Sigmoid colon (tissue), 7 donors: ENCODE measurements around the gene ACAA1. TPM values are rescaled to one million over a fixed set of nuclear protein-coding genes. Genes with fewer than 3 reads are reported as not detected.

ENCODE experiments used
- DNase-seq: peaks from one replicate; pipeline ENCODE4 v3.0.0-alpha.2; 2019
- H3K27ac ChIP-seq, 4 donors: fragments of 200-600 bp; sonication (generic); one replicate each; pipeline ENCODE4 v1.5.1; 2016 to 2019; ENCODE audit warnings: mild to moderate bottlenecking in 1 of 4
- H3K27me3 ChIP-seq, 3 donors: fragments of 200-600 bp; sonication (generic); one replicate each; pipeline ENCODE4 v1.5.1; 2019; ENCODE audit warnings: mild to moderate bottlenecking in 1 of 3
- H3K36me3 ChIP-seq, 4 donors: fragments of 200-600 bp; sonication (generic); one replicate each; pipeline ENCODE4 v1.5.1; 2016 to 2019
- H3K4me1 ChIP-seq, 4 donors: fragments of 200-600 bp; sonication (generic); one replicate each; pipeline ENCODE4 v1.5.1; 2017 to 2019
- H3K4me3 ChIP-seq, 4 donors: fragments of 200-600 bp; sonication (generic); one replicate each; pipeline ENCODE4 v1.5.1; 2017 to 2019; ENCODE audit warnings: mild to moderate bottlenecking in 2 of 4, moderate library complexity in 1 of 4
- H3K9me3 ChIP-seq, 4 donors: fragments of 200-600 bp in 3 of 4; sonication (generic) in 3 of 4; one replicate each; pipeline versions ENCODE4 v1.5.1 to v1.6.1; 2013 to 2019
- CTCF ChIP-seq, 4 experiments: fragments of 450-650 bp in 3 of 4; fragments of 200-600 bp in 1 of 4; IDR thresholded peaks; one replicate each; pipeline ENCODE4 v1.5.1; 2016 to 2019; ENCODE audit warnings: antibody characterized with exemption in 4 of 4, mild to moderate bottlenecking in 3 of 4, moderate library complexity in 2 of 4
- EP300 ChIP-seq, 4 donors: sonication (generic); formaldehyde crosslinking; IDR thresholded peaks; one replicate each; pipeline ENCODE4 v1.6.1; 2017; ENCODE audit warnings: antibody characterized with exemption in 4 of 4
- POLR2A ChIP-seq, 2 donors: fragments of 450-650 bp; IDR thresholded peaks; one replicate each; pipeline ENCODE4 v1.6.1; 2016; ENCODE audit warnings: antibody characterized with exemption in 2 of 2, mild to moderate bottlenecking in 2 of 2, moderate library complexity in 2 of 2
- POLR2AphosphoS5 ChIP-seq, 4 donors: sonication (generic); formaldehyde crosslinking; IDR thresholded peaks; one replicate each; pipeline ENCODE4 v1.6.1; 2017; ENCODE audit warnings: antibody characterized with exemption in 4 of 4
- WGBS, 2 donors: extraction: QIAGEN DNeasy Blood & Tissue Kit; methylation state at CpG; one replicate each; pipeline ENCODE4 v1.1.7; 2013; 5-methylcytosine and 5-hydroxymethylcytosine counted together
- intact Hi-C: fragments of 100-400 bp; cut with DNase I; formaldehyde crosslinking; loops from one replicate; pipeline ENCODE4 v1.15.1; 2023
- polyA plus RNA-seq, 3 donors: library from polyadenylated mRNA; stranded (reverse); fragments of 200-250 nt; gene quantifications; one replicate each; pipeline ENCODE4 v1.2.3, GENCODE V29; 2013
- total RNA-seq, 4 donors: library from RNA; depleted of rRNA; stranded (reverse); fragments of >200 nt; gene quantifications; one replicate each; pipeline ENCODE4 v1.1.0, GENCODE V29; 2016
- donor health status: healthy with polysubstance abuse.
- donor health status: Bipolar disorder and iron deficiency.
- donor health status: healthy.

The ACAA1 gene
- total and polyA plus RNA-seq, 7 donors, result 42.6 to 258 (median 53.2) TPM

DNA sequence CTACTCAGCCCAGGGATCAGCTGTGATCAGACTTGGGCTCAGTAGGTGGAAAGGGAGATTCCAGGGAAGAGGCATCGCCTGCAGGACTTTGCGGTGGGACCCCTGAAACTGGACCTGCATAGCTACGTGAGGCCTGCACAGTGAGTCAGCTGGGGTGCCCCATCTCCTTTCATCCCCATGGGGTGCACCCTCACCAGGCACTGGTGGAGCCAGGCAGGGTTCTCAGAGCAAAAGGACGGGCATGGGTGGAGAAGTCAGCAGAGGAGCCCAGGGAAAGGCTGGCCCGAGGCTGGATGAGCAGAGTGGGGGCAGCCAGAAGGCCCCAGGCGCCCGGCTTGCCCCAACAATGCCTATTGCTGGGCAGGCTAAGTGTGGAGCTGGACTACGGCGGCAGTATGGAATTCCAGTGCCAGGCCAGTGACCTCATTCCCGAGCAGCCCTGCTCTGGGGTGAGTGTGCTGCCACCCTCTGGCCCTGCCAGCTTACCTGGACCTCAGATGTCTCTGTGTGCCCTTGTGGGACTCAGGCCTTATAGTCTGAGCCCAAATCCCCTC is 19.7 kb downstream of the ACAA1 start:
- Histone ChIP-seq H3K4me3 (no peak overlapping the region), H3K9me3 (no peaks in the 10 kb centered on the region), H3K27me3 (no peaks in the 10 kb centered on the region), H3K4me1 (peaks cover 0 to 7% (median 3%) of the 10 kb centered on the region in 4 donors), H3K36me3 (peaks cover 0 to 28% (median 4%) of the 10 kb centered on the region in 4 donors), H3K27ac (no peak overlapping the region)
- WGBS, 2 donors, result 75 to 86% methylated on average over 10 of the region's 10 CpGs
- peak; percentile 64 for DNase-seq
- intact Hi-C loops, result loop anchor here (10.0 kb wide), 1 partner anchor 358 kb away; no protein-coding TSS in a partner anchor
- TF ChIP-seq EP300 (IDR thresholded peaks at IDR 0.05) (no peak), POLR2A (IDR thresholded peaks at IDR 0.05) (no peak), CTCF (IDR thresholded peaks at IDR 0.05) (no peak), POLR2AphosphoS5 (IDR thresholded peaks at IDR 0.05) (no peak)

GRCh38 chr3:38116471-38117162 is 20.3 kb downstream of the ACAA1 start:
- H3K36me3 ChIP-seq, result peaks cover 0 to 22% (median under 1%) of the 10 kb centered on the region in 4 donors
- H3K4me1 ChIP-seq, result peaks cover 0 to 7% (median 3%) of the 10 kb centered on the region in 4 donors
- H3K9me3 ChIP-seq, result no peaks in the 10 kb centered on the region
- TF ChIP-seq POLR2AphosphoS5 (IDR thresholded peaks at IDR 0.05) (no peak), CTCF (IDR thresholded peaks at IDR 0.05) (no peak), POLR2A (IDR thresholded peaks at IDR 0.05) (no peak), EP300 (IDR thresholded peaks at IDR 0.05) (no peak)
- H3K27ac ChIP-seq, result no peak overlapping the region
- H3K4me3 ChIP-seq, result no peak overlapping the region
- DNase-seq, result peak; percentile 52
- intact Hi-C loops, result loop anchor here (10.0 kb wide), 1 partner anchor 358 kb away; no protein-coding TSS in a partner anchor
- H3K27me3 ChIP-seq, result no peaks in the 10 kb centered on the region
- 59 to 90% methylated on average over 12 of the region's 12 CpGs for WGBS, 2 donors

GRCh38 chr3:38115645-38116427 is 21.1 kb downstream of the ACAA1 start:
- H3K27ac ChIP-seq, result no peak overlapping the region

More at GRCh38 chr3:38115645-38116427, 21.1 kb downstream of the ACAA1 start:
- no peaks in the 10 kb centered on the region for H3K9me3 ChIP-seq
- DNase-seq, result peak; percentile 41
- intact Hi-C loops, result loop anchor here (10.0 kb wide), 1 partner anchor 359 kb away; no protein-coding TSS in a partner anchor
- TF ChIP-seq EP300 (IDR thresholded peaks at IDR 0.05) (no peak), POLR2AphosphoS5 (IDR thresholded peaks at IDR 0.05) (no peak), CTCF (IDR thresholded peaks at IDR 0.05) (no peak), POLR2A (IDR thresholded peaks at IDR 0.05) (no peak)
- H3K27me3 ChIP-seq, result no peaks in the 10 kb centered on the region
- no peak overlapping the region for H3K4me3 ChIP-seq
- 62 to 66% methylated on average over 9 of the region's 9 CpGs for WGBS, 2 donors
- H3K4me1 ChIP-seq, result no peaks in the 10 kb centered on the region
- peaks cover 0 to 14% (median 0%) of the 10 kb centered on the region in 4 donors for H3K36me3 ChIP-seq
